Sciatic nerve (tissue), 2 donors: ENCODE data around the gene GPR137. TPM values are rescaled to one million over a fixed set of nuclear protein-coding genes. Genes with fewer than 3 reads are reported as not detected.
A peak's percentile ranks its signal among the peaks of the same experiment; 100 is the strongest.

ENCODE experiments used
- ATAC-seq: fragments of 200-7000 bp; cut with Tn5 transposase; one replicate; pipeline ENCODE4 v1.9.1; 2020; ENCODE audit warnings: mild to moderate bottlenecking, moderate library complexity
- DNase-seq: peaks from one replicate; pipeline ENCODE4 v3.0.0-alpha.2; 2020; ENCODE audit warnings: low spot score
- intact Hi-C: fragments of 100-400 bp; cut with DNase I; formaldehyde crosslinking; loops from one replicate; pipeline ENCODE4 v1.14.2; 2022
- total RNA-seq: library from RNA; stranded (reverse); fragmentation: NEBNext Ultra II Directional; extraction: Animal tissue kit (Norgen Biotek cat#: 25700); gene quantifications from one replicate; pipeline ENCODE4 v1.2.1, GENCODE V29; 2021
- donor health status: DM: no; HTN: no; CAD: no.
- donor health status: DM: no; HTN: no; CAD: no.

Gene GPR137
- total RNA-seq, 1 donor from 2014 or later: 34.4 TPM

GRCh38 chr11:64276653-64277431 is 8.8 kb upstream of the GPR137 start:
- DNase-seq (no peak), ATAC-seq (no peak)
- intact Hi-C loops: no loop called here

- intact Hi-C loops: no loop called here
- DNase-seq (no peak), ATAC-seq (no peak)
Observed at GRCh38 chr11:64278576-64279190, 7.0 kb upstream of the GPR137 start.

- DNase-seq: no peak
- no peak for ATAC-seq
- intact Hi-C loops: no loop called here
Observed at GRCh38 chr11:64281957-64282770, 3.5 kb upstream of the GPR137 start.

GRCh38 chr11:64283092-64283491 is 2.6 kb upstream of the GPR137 start:
- ATAC-seq (no peak), DNase-seq (no peak)
- intact Hi-C loops: no loop called here

GRCh38 chr11:64284048-64284961 is 1.3 kb upstream of the GPR137 start, which contains the start of gene BAD:
Gene BAD (minus strand): TSS chr11:64284665. CDS start chr11:64284368, 297 bp downstream.
- ATAC-seq: peak; percentile 97
- DNase-seq: peak; percentile 98
- intact Hi-C loops: no loop called here

- no peak for DNase-seq
- peak; percentile 1 for ATAC-seq
- intact Hi-C loops: no loop called here
Observed at GRCh38 chr11:64285885-64286800, 495 bp downstream of the GPR137 start.

- intact Hi-C loops: no loop called here
- DNase-seq: no peak
Observed at GRCh38 chr11:64286801-64287159, 1.1 kb downstream of the GPR137 start.

GRCh38 chr11:64287676-64288352 is 2.2 kb downstream of the GPR137 start:
- intact Hi-C loops: no loop called here
- ATAC-seq (no peak), DNase-seq (peak; percentile 58)

More at GRCh38 chr11:64286801-64287159, 1.1 kb downstream of the GPR137 start:
- no peak for ATAC-seq

- DNase-seq: peak; percentile 58
- no peak for ATAC-seq
- intact Hi-C loops: no loop called here
Observed at GRCh38 chr11:64288353-64288750, 2.7 kb downstream of the GPR137 start.

GRCh38 chr11:64289002-64289564 is 3.4 kb downstream of the GPR137 start:
- DNase-seq (peak; percentile 53), ATAC-seq (no peak)
- intact Hi-C loops: no loop called here

GRCh38 chr11:64290352-64291261 is 5.0 kb downstream of the GPR137 start:
- ATAC-seq: no peak
- intact Hi-C loops: loop anchor here (10.0 kb wide), 2 partner anchors 86 to 296 kb away; partner anchors contain the start of gene FERMT3
- DNase-seq: no peak

- ATAC-seq: no peak
- no peak for DNase-seq
- intact Hi-C loops: loop anchor here (10.0 kb wide), 2 partner anchors 87 to 297 kb away; partner anchors contain the start of gene FERMT3
Observed at GRCh38 chr11:64291262-64291751, 5.7 kb downstream of the GPR137 start, which contains the start of gene KCNK4. Gene KCNK4 (plus strand): TSS chr11:64291302. CDS start chr11:64293019, 1,717 bp downstream.

GRCh38 chr11:64291752-64292459 is 6.3 kb downstream of the GPR137 start:
- intact Hi-C loops: loop anchor here (10.0 kb wide), 2 partner anchors 87 to 297 kb away; partner anchors contain the start of gene FERMT3
- DNase-seq (no peak), ATAC-seq (no peak)

GRCh38 chr11:64292460-64293254 is 7.0 kb downstream of the GPR137 start:
- DNase-seq (no peak), ATAC-seq (no peak)
- intact Hi-C loops: loop anchor here (10.0 kb wide), 2 partner anchors 88 to 298 kb away; partner anchors contain the start of gene FERMT3
